Anterior cingulate cortex (tissue), 58 donors: ENCODE results near the gene PGM2L1.
A peak's percentile ranks its signal among the peaks of the same experiment; 100 is the strongest.
"Not testable (repeated sequence)": the region's sequence is repeated elsewhere in the genome, so short reads cannot be mapped to it uniquely, and the experiment has no call there.

Experiments used
- DNase-seq, 58 donors: peaks; one replicate each; lab custom pipeline; 2025; lab: John Stamatoyannopoulos, UW

The PGM2L1 gene

DNA sequence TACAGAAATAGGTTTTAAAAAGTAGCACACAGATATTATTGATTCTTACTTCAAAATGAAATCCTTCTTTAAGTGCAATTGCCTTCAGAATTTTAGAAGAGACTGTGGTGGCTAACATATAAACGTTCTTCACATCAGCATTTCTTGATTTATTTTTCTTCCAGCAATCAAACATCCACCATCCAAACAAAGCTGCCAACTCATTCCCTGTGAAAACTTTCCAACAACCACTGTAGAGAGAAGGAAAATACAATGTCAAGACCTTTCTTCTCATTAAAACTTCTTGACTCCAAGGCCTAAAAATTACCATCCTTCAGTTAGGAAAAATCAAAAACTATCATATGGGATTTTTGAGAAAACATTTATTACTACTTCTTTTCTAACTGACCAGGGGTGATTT, 52.8 kb downstream of the PGM2L1 start:
- no peak for DNase-seq

DNA sequence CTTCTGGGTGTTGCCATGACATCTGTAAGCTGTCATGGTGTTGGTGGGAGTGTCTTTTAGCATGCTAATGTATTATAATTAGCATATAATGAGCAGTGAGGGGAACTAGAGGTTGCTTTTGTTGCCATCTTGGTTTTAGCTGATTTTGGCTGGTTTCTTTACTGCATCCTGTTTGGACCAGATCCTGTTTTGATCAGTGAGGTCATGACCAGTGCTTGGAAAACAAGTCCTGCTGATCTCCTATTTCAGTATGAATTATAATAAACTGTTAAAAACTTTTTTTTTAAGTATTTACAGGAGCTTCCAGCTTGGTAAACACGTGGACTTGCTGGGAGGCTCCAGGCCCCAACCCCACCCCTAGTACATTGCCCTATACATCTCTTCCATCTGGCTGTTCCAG, 56.3 kb downstream of the PGM2L1 start:
- DNase-seq = no peak

GRCh38 chr11:74339619-74340018, 58.6 kb downstream of the PGM2L1 start:
- no peak for DNase-seq

DNA sequence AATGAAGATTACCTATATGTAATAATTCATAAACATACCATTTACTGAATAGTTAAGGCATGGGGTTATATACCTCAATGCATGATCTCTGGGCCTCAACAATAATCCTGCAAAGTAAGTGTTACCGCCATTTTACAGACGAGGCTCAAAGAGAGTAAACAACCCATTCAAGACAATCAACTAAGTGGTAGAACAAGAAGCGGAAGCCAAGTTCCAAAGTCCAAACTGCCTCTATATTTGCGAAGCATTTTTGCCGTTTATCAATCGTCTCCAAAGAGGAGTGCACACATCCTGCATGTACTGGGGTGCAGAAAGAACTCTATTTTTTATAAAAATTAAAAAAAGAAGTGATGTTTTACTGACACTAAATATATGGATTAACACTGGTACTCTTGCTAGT, 59.3 kb downstream of the PGM2L1 start:
- no peak for DNase-seq

- DNase-seq = no peak
These were observed 65.0 kb downstream of the PGM2L1 start for GRCh38 chr11:74333193-74333592.

- DNase-seq = no peak
These were observed 65.9 kb downstream of the PGM2L1 start for GRCh38 chr11:74332291-74332690.

GRCh38 chr11:74331000-74331399, 67.2 kb downstream of the PGM2L1 start:
- DNase-seq = not testable (repeated sequence)

GRCh38 chr11:74330075-74330858, 68.0 kb downstream of the PGM2L1 start:
- no peak for DNase-seq

DNA sequence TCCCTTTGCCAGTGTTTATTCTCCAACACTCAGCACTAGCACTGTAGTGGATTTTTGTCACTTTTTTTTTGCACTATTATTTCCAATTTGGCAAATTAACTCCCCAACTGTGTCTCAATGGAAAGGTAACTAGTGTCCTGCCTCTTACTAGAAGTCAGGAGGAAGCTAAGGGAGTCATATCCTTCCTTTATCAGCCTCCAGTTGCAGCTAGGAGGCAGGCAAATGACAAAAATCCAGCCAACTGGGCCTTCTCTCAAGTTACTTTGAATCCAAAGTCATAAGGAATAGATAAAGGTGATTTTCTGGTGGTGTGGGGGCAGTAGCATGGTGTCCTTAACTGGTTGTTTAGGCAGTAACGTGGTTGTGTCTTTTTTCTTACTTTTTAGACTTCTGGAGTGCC, 71.2 kb downstream of the PGM2L1 start:
- DNase-seq = no peak

DNA sequence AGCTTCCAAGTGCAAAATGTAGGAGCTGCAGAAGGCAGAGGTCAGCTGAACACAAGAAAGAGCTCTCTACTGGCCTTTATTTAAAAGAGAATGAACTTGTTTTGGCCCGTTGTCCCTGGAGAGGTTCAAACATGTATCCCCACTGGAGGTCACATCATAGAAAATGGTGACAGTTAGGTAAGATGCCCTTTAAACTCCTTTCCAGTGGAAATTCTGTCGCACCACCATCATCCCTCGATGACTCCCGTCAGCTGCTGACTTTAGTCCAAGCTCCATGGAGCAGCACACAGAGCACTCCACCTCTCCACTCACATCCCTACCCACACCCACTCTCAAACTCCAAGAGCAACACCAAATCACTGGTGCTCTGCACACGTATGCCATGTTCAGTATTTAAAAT, 71.6 kb downstream of the PGM2L1 start:
- no peak for DNase-seq

DNA sequence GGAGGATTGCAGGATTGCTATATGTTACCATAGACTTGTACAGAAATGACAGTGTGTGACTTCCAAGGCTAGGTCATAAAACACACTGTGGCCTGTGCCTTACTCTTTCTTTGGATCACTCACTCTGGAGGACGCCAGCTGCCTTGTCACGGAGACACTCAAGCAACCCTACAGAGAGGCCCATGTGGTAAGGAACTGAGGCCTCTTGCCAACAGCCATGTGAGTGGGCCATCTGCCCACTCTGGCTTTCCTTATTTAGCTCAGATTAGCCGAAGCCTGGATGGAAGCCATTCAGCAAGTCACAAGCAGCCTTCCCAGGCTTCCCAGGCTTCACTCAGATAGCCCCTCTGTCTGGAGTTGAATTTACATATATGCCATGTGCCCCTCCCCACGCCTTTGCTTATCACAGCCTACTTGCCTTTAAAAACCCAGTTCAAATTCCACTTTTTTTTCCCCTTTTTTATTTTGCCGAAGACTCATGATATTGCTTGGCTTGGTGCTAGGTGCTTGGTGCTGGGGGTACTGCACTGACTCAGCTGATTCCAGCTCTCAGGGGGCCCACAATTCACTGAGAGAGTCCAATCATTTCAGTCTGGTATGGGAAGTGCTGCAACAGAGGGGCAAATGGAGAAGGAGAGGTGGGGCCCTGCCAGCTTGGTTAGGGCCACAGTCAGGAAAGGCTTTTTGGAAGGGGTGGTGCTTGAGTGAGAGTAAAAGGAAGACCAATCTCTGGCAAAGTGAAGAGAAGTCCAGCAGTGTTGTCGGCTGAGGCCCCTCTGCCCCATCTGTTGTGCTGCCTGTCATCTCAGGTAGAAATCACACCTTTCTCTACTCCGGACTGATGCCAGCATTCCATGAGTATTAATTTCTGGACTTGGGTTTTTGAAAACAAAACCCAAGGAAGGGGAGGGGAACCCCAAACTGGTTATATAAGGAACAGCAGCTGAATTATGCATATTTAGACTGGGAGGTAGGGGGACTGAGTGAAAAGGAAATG, 72.3 kb downstream of the PGM2L1 start:
- peak in 53 of 58 donors; percentile 6 to 86 (median 62) for DNase-seq

- no peak for DNase-seq
These were observed 75.6 kb downstream of the PGM2L1 start for GRCh38 chr11:74322667-74323066.

DNA sequence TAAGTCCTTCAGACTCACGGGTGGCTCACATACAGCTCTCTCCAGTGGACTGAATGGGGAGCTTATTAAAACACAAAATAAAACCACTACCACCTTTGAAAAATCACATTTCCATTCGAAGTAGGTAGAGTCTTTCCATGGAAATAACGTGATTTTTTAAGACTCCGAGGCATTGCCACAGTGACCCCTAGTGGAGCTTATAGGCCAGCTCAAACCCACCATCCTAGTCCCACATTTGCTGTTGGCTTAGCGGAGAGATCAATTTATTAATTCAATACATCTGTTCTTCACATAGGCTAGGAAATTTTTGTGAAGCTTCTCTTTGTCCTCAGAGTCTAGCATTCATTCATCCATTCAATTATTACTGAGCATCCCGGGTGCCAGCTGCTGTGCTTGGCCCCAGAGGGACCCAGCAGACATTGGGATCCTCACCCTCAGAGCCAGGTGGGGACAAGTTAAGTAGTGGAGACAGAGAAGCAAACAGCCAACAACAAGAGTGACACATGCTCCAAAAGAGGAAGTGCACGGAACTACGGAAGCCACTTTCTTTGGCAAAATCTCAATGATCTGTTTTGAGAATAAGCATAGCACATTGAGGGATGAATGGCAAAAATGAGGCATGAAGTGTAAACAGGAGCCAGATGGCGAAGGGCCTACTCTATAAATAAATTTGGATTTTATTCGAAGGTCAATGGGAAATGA, 76.6 kb downstream of the PGM2L1 start:
- DNase-seq = no peak

GRCh38 chr11:74320538-74320937, 77.7 kb downstream of the PGM2L1 start:
- DNase-seq = no peak

DNA sequence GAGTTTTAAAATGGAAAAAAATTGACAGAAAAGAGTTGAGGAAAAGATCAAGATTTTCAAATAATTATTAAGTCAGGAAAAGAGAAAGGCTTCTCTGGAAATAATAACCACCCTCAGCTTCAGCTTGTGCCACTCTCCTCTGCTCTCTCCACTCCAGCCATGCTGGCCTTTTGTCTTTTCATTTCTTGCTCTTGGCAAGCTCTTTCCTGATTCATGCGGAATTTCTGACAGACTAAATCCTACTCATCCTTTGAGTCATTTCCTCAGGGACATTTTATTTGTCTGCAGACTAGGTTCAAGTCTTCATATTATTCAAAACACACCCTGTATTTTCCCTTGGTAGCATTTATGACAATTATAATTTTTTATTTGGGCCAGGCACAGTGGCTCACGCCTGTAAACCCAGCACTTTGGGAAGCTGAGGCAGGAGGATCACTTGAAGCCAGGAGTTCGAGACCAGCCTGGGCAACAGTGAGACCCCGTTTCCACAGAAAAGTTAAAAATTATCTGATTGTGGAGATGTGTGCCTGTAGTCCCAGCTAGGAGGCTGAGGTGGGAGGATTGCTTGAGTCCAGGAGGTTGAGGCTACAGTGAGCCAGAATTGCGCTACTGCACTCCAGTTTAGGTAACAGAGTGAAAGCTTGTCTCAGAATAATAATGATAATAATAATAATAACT, 79.0 kb downstream of the PGM2L1 start:
- no peak for DNase-seq

GRCh38 chr11:74318241-74318932, 79.8 kb downstream of the PGM2L1 start:
- no peak for DNase-seq

DNA sequence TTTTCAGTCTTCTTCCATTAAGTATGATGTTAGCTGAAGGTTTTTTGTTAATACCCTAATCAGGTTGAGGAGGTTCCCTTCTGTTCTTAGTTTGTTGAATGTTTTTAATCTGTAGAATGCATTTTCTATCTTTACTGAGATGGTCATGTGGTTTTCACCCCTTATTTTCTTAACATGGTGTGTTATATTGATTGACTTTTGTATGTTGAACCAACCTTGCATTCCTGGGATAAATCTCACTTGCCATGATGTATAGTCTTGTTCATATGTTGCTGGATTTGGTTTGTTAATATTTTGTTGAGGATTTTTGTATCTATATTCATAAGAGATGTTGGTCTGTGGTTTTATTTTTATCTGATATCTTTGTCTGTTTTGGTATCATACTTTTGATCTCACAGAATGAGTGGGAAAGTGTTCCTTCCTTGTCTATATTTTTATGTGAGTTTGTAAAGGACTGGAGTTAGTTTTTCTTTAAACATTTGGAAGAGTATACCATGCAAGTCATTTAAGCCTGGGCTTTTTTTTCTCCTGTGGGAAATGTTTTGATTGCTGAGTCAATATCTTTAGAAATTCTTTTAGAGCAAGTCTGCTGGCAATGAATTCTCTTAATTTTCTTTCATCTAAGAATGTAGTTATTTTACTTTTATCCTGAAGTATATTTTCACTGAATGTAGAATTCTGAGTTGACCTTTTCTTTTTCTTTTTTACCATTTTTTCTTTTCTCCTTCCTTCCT, 81.3 kb downstream of the PGM2L1 start:
- no peak for DNase-seq

DNA sequence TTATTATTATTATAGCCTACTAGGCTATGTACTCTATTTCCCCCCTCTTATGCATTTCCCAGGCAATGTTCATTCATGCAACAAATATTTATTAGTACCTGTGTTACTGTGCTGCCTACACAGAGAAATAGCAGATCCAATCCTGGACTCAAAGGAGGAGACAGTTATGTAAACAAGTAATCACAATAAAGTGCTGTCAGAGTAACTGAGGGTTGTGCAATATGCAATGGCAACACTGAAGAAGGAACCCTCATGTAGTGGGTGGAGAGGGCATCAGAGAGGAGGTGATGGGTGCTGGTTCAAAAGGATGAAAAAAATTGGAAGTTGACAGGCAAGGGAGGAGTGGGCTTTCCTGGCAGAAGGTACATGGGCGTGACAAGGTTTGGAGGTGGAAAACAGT, 85.9 kb downstream of the PGM2L1 start:
- DNase-seq = no peak

DNA sequence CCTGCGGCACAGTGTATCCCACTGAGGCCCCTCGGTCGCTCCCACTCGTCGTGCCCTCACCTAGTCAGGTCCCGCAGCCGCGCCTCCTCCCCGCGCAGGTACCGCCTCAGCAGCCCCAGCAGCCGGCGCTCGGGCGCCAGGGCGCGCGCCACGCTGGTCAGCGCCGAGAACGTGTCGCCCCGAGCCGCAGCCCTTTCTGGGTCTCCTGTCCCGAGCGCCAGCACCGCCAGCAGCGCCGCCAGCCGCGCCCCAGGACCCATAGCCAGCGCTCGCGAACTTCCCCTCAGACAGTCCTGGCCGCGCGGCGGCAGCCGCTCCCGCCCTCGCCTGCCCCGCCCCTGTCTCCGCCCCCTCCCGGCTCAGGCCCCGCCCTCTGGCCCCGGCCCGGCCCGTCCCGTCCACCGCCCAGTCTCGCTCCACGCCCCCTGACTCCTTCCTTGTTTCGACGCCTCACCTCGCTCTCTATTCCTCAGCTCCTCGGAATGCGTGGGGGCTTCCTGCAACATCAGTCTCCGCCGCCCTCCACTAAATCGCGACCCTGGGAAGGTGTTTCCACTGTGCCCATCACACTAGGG, 86.8 kb downstream of the PGM2L1 start, which contains the start of gene P4HA3:
TSS of gene P4HA3 (minus strand) at position 289 of the 575 bp plus-strand sequence. CDS start at position 260, 29 bp downstream.
- peak in 10 of 58 donors; percentile 3 to 33 (median 14) for DNase-seq
